ENCODE data around the gene STX3.

DNA sequence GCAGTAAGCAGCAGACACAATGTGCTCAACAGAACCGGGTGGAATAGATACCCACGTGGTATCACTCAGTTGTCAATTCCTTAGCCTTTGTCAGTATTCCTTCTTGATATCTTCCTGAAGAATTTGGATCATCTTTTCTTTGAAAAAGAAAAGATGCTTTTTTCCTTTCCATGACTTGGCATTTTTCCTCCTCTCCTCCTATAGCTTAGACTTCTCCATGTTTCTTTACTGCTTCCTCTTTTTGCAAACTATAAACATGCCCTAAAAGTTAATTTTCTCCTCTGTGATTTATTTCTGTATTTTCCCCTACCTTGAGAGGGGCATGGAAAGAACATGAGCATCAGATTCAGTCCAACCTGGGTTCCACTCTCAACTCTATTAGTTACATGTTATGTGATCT is 78.4 kb downstream of the STX3 start:
- TF ChIP-seq, protein P1, sequence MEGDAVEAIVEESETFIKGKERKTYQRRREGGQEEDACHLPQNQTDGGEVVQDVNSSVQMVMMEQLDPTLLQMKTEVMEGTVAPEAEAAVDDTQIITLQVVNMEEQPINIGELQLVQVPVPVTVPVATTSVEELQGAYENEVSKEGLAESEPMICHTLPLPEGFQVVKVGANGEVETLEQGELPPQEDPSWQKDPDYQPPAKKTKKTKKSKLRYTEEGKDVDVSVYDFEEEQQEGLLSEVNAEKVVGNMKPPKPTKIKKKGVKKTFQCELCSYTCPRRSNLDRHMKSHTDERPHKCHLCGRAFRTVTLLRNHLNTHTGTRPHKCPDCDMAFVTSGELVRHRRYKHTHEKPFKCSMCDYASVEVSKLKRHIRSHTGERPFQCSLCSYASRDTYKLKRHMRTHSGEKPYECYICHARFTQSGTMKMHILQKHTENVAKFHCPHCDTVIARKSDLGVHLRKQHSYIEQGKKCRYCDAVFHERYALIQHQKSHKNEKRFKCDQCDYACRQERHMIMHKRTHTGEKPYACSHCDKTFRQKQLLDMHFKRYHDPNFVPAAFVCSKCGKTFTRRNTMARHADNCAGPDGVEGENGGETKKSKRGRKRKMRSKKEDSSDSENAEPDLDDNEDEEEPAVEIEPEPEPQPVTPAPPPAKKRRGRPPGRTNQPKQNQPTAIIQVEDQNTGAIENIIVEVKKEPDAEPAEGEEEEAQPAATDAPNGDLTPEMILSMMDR (IDR thresholded peaks at IDR 0.05; ENCODE audit: low read depth, low read length): no peak
- TF ChIP-seq EZH2phosphoT487 (IDR thresholded peaks at IDR 0.05; ENCODE audit: low read depth): no peak

Measured in OCI-LY3 (cell line).